ENCODE data around the gene OPN5.

OPN5 gene

GRCh38 chr6:47789553-47789952, 7.7 kb downstream of the OPN5 start:
- DNase-seq: no peak

GRCh38 chr6:47792216-47792733, 10.4 kb downstream of the OPN5 start:
- no peak for DNase-seq

- no peak for DNase-seq
Measured at GRCh38 chr6:47794577-47795135, 12.8 kb downstream of the OPN5 start.

- DNase-seq: no peak
Measured at GRCh38 chr6:47801984-47802383, 20.2 kb downstream of the OPN5 start.

- no peak for DNase-seq
Measured at GRCh38 chr6:47804821-47805220, 23.0 kb downstream of the OPN5 start.

GRCh38 chr6:47809873-47810272, 28.0 kb downstream of the OPN5 start:
- DNase-seq: no peak

GRCh38 chr6:47810885-47811284, 29.1 kb downstream of the OPN5 start:
- DNase-seq: no peak

- DNase-seq: no peak
Measured at GRCh38 chr6:47811443-47811842, 29.6 kb downstream of the OPN5 start.

GRCh38 chr6:47817749-47818148, 35.9 kb downstream of the OPN5 start:
- DNase-seq: no peak

- DNase-seq: no peak
Measured at GRCh38 chr6:47819461-47819860, 37.6 kb downstream of the OPN5 start.

GRCh38 chr6:47822856-47823554, 41.2 kb downstream of the OPN5 start:
- no peak for DNase-seq

- no peak for DNase-seq
Measured at GRCh38 chr6:47832386-47833100, 50.7 kb downstream of the OPN5 start.

GRCh38 chr6:47834196-47834595, 52.4 kb downstream of the OPN5 start:
- DNase-seq: no peak

GRCh38 chr6:47836046-47836445, 54.2 kb downstream of the OPN5 start:
- no peak for DNase-seq

- DNase-seq: no peak
Measured at GRCh38 chr6:47836639-47837038, 54.8 kb downstream of the OPN5 start.

- no peak for DNase-seq
Measured at GRCh38 chr6:47839645-47840044, 57.8 kb downstream of the OPN5 start.

GRCh38 chr6:47844881-47845280, 63.0 kb downstream of the OPN5 start:
- DNase-seq: no peak

GRCh38 chr6:47846752-47847151, 64.9 kb downstream of the OPN5 start:
- no peak for DNase-seq

- DNase-seq: no peak
Measured at GRCh38 chr6:47851091-47851490, 69.3 kb downstream of the OPN5 start.

- no peak for DNase-seq
Measured at GRCh38 chr6:47852727-47853126, 70.9 kb downstream of the OPN5 start.

- DNase-seq: no peak
Measured at GRCh38 chr6:47853766-47854165, 71.9 kb downstream of the OPN5 start.

GRCh38 chr6:47854971-47855370, 73.1 kb downstream of the OPN5 start:
- no peak for DNase-seq

GRCh38 chr6:47859175-47859574, 77.3 kb downstream of the OPN5 start:
- DNase-seq: no peak

- no peak for DNase-seq
Measured at GRCh38 chr6:47862731-47863130, 80.9 kb downstream of the OPN5 start.
